HG03095 (cell line): ENCODE measurements around the gene SULT4A1.

Source experiments
- ATAC-seq: cut with Tn5 transposase; IDR thresholded peaks from one replicate; pipeline ENCODE4 v1.9.1; 2021; ENCODE audit warnings: moderate library complexity; ENCODE audit not compliant: unreplicated experiment

Gene SULT4A1

GRCh38 chr22:43862882-43863202, 529 bp upstream of the SULT4A1 start:
- no peak for ATAC-seq

- no peak for ATAC-seq
Measured at GRCh38 chr22:43861529-43861928, 784 bp downstream of the SULT4A1 start.

- ATAC-seq, result no peak
Measured at GRCh38 chr22:43860831-43861230, 1.5 kb downstream of the SULT4A1 start.

GRCh38 chr22:43860126-43860525, 2.2 kb downstream of the SULT4A1 start:
- no peak for ATAC-seq

GRCh38 chr22:43859621-43860020, 2.7 kb downstream of the SULT4A1 start:
- ATAC-seq, result no peak

- no peak for ATAC-seq
Measured at GRCh38 chr22:43859176-43859575, 3.1 kb downstream of the SULT4A1 start.

GRCh38 chr22:43858156-43858895, 4.0 kb downstream of the SULT4A1 start:
- no peak for ATAC-seq

GRCh38 chr22:43857367-43857766, 4.9 kb downstream of the SULT4A1 start:
- ATAC-seq, result no peak

- no peak for ATAC-seq
Measured at GRCh38 chr22:43855431-43855830, 6.9 kb downstream of the SULT4A1 start.

- no peak for ATAC-seq
Measured at GRCh38 chr22:43854786-43855271, 7.5 kb downstream of the SULT4A1 start.

- ATAC-seq, result no peak
Measured at GRCh38 chr22:43854121-43854785, 8.1 kb downstream of the SULT4A1 start.

GRCh38 chr22:43853328-43853931, 8.9 kb downstream of the SULT4A1 start:
- no peak for ATAC-seq

GRCh38 chr22:43852573-43853327, 9.6 kb downstream of the SULT4A1 start:
- ATAC-seq, result no peak

GRCh38 chr22:43851979-43852307, 10.4 kb downstream of the SULT4A1 start:
- no peak for ATAC-seq

- ATAC-seq, result no peak
Measured at GRCh38 chr22:43851058-43851978, 11.0 kb downstream of the SULT4A1 start.

GRCh38 chr22:43850529-43850928, 11.8 kb downstream of the SULT4A1 start:
- ATAC-seq, result no peak

GRCh38 chr22:43849731-43850130, 12.6 kb downstream of the SULT4A1 start:
- no peak for ATAC-seq

GRCh38 chr22:43848366-43849171, 13.7 kb downstream of the SULT4A1 start:
- no peak for ATAC-seq

GRCh38 chr22:43847376-43848289, 14.7 kb downstream of the SULT4A1 start:
- ATAC-seq, result no peak
